ENCODE results near the gene SPOCK1. TPM values are rescaled to one million over a fixed set of nuclear protein-coding genes. Genes with fewer than 3 reads are reported as not detected.

SPOCK1 gene
- 587 and 651 TPM in 2 replicates for total RNA-seq

DNA sequence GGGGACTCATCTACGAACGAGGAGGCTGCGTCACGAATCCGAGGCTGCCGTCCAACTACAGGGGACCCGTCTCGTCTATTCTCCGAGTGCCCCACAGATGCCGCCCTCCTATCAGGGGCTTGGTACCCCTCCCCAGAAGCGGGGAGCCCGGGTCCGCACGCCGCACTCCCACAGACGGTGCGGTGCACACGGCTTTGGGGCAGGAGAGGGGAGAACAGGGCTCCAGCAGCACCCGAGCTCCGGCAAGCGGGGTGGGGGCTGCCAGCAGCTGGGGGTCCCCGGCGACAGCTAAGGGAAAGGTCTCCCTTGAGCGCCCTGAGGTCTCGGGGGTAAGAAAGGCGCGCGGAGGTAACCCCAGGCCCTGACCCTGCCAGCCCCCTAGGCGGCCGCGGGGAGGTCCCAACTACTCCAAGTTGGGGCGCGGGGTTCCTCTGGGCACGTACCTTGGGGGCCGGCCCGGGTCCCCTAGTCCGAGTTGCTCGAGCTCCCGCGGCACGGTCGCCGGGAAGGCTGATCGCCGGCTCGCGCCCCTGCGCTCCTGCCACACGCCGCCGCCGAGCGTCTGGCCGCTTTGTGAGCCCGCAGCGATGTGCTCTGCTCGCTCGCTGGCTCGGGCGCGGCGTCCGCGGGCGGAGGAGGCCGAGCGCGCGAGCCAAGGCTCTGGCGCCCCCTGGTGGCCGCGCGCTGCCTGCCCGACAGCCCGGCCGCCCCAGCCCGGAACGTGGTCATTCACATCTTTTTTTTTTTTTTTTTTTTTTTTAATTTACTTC, at the start of gene SPOCK1:
Gene SPOCK1 (minus strand): TSS at position 591 of the 770 bp plus-strand sequence.

Other genes starting within 250 kb of the SPOCK1 start
- gene KLHL3, start 236.8 kb upstream of the SPOCK1 start, total RNA-seq = 4.8 and 5.1 TPM in 2 replicates

Measured in smooth muscle cell of the umbilical artery (primary cell).